IPS-20b (cell line): ENCODE data around the gene KCNH3.
A peak's percentile ranks its signal among the peaks of the same experiment; 100 is the strongest.

Experiments used
- H3K27ac ChIP-seq: one replicate; pipeline ENCODE4 v1.5.1; 2013; ENCODE audit warnings: low read length
- H3K27me3 ChIP-seq: 2 replicates; pipeline ENCODE4 v1.6.1; 2013; ENCODE audit warnings: mild to moderate bottlenecking, low read length, inconsistent platforms; ENCODE audit not compliant: insufficient read depth
- H3K36me3 ChIP-seq: 2 replicates; pipeline ENCODE4 v1.6.1; 2013; ENCODE audit warnings: low read depth, mild to moderate bottlenecking, inconsistent platforms, low read length, moderate library complexity; ENCODE audit not compliant: insufficient read depth
- H3K4me1 ChIP-seq: 2 replicates; pipeline ENCODE4 v1.6.1; 2013; ENCODE audit warnings: mild to moderate bottlenecking, control low read depth, inconsistent platforms, low read length, moderate library complexity; ENCODE audit not compliant: insufficient read depth
- H3K4me3 ChIP-seq: 2 replicates; pipeline ENCODE4 v1.5.1; 2013; ENCODE audit warnings: mild to moderate bottlenecking, low read length, inconsistent platforms
- H3K9ac ChIP-seq: 2 replicates; pipeline ENCODE4 v1.6.1; 2013; ENCODE audit warnings: low read depth, mild to moderate bottlenecking, inconsistent platforms, low read length, moderate library complexity
- H3K9me3 ChIP-seq: 2 replicates; pipeline ENCODE4 v1.6.1; 2013; ENCODE audit warnings: mild to moderate bottlenecking, low read depth, low read length, inconsistent platforms; ENCODE audit not compliant: insufficient read depth

KCNH3 gene

GRCh38 chr12:49540229-49541139 is 1.7 kb downstream of the KCNH3 start:
- Histone ChIP-seq H3K36me3 (no peaks in the 10 kb centered on the region), H3K4me1 (peaks cover 9% of the 10 kb centered on the region; the same call in 1 of the 2 replicates), H3K27me3 (peaks cover 100% of the 10 kb centered on the region), H3K27ac (no peak overlapping the region), H3K4me3 (no peak overlapping the region), H3K9me3 (no peaks in the 10 kb centered on the region; the same call in 1 of the 2 replicates), H3K9ac (no peak overlapping the region)

- Histone ChIP-seq H3K27ac (no peak overlapping the region), H3K9me3 (no peaks in the 10 kb centered on the region; the same call in 1 of the 2 replicates), H3K9ac (no peak overlapping the region), H3K4me3 (no peak overlapping the region), H3K4me1 (peaks cover 9% of the 10 kb centered on the region; the same call in 1 of the 2 replicates), H3K36me3 (no peaks in the 10 kb centered on the region), H3K27me3 (peaks cover 100% of the 10 kb centered on the region)
Measured at GRCh38 chr12:49541140-49541861, 2.5 kb downstream of the KCNH3 start.

- H3K4me3 ChIP-seq, result no peak overlapping the region
- peaks cover 98% of the 10 kb centered on the region for H3K27me3 ChIP-seq
- no peaks in the 10 kb centered on the region; the same call in 1 of the 2 replicates for H3K9me3 ChIP-seq
- peaks cover 9% of the 10 kb centered on the region; the same call in 1 of the 2 replicates for H3K4me1 ChIP-seq
- H3K27ac ChIP-seq, result no peak overlapping the region
- no peak overlapping the region for H3K9ac ChIP-seq
- no peaks in the 10 kb centered on the region for H3K36me3 ChIP-seq
Measured at GRCh38 chr12:49541911-49542505, 3.2 kb downstream of the KCNH3 start.

- Histone ChIP-seq H3K4me1 (peaks cover 4% of the 10 kb centered on the region; the same call in 1 of the 2 replicates), H3K36me3 (no peaks in the 10 kb centered on the region), H3K4me3 (no peak overlapping the region), H3K27me3 (peaks cover 98% of the 10 kb centered on the region), H3K9ac (no peak overlapping the region), H3K9me3 (no peaks in the 10 kb centered on the region; the same call in 1 of the 2 replicates), H3K27ac (no peak overlapping the region)
Measured at GRCh38 chr12:49542592-49543160, 3.8 kb downstream of the KCNH3 start.

- H3K36me3 ChIP-seq, result no peaks in the 10 kb centered on the region
- 0 out of 2 replicates have a peak overlapping the region, but pooled peaks have one; percentile 60 for H3K4me3 ChIP-seq
- peaks cover 98% of the 10 kb centered on the region for H3K27me3 ChIP-seq
- H3K4me1 ChIP-seq, result peaks cover 4% of the 10 kb centered on the region; the same call in 1 of the 2 replicates
- no peaks in the 10 kb centered on the region for H3K9me3 ChIP-seq
- H3K27ac ChIP-seq, result no peak overlapping the region
- no peak overlapping the region for H3K9ac ChIP-seq
Measured at GRCh38 chr12:49543221-49543913, 4.5 kb downstream of the KCNH3 start.

- no peaks in the 10 kb centered on the region for H3K9me3 ChIP-seq
- peak overlapping the region; percentile 60 for H3K4me3 ChIP-seq
- no peak overlapping the region for H3K27ac ChIP-seq
- no peak overlapping the region for H3K9ac ChIP-seq
- H3K27me3 ChIP-seq, result peaks cover 98% of the 10 kb centered on the region
- H3K36me3 ChIP-seq, result no peaks in the 10 kb centered on the region
- peaks cover 4% of the 10 kb centered on the region; the same call in 1 of the 2 replicates for H3K4me1 ChIP-seq
Measured at GRCh38 chr12:49543914-49544815, 5.3 kb downstream of the KCNH3 start.

- Histone ChIP-seq H3K4me1 (peaks cover 4% of the 10 kb centered on the region; the same call in 1 of the 2 replicates), H3K27me3 (peaks cover 98% of the 10 kb centered on the region)
Measured at GRCh38 chr12:49545815-49546214, 7.0 kb downstream of the KCNH3 start.

GRCh38 chr12:49546481-49546880 is 7.7 kb downstream of the KCNH3 start:
- H3K9ac ChIP-seq, result no peak overlapping the region
- peaks cover 4% of the 10 kb centered on the region; the same call in 1 of the 2 replicates for H3K4me1 ChIP-seq
- H3K4me3 ChIP-seq, result no peak overlapping the region
- no peak overlapping the region for H3K27ac ChIP-seq
- H3K9me3 ChIP-seq, result no peaks in the 10 kb centered on the region
- H3K36me3 ChIP-seq, result no peaks in the 10 kb centered on the region
- peaks cover 98% of the 10 kb centered on the region for H3K27me3 ChIP-seq

More at GRCh38 chr12:49545815-49546214, 7.0 kb downstream of the KCNH3 start:
- no peaks in the 10 kb centered on the region for H3K9me3 ChIP-seq
- no peaks in the 10 kb centered on the region for H3K36me3 ChIP-seq
- H3K9ac ChIP-seq, result no peak overlapping the region
- H3K27ac ChIP-seq, result no peak overlapping the region
- no peak overlapping the region for H3K4me3 ChIP-seq

- no peaks in the 10 kb centered on the region for H3K9me3 ChIP-seq
- H3K4me1 ChIP-seq, result peaks cover 4% of the 10 kb centered on the region; the same call in 1 of the 2 replicates
- H3K4me3 ChIP-seq, result no peak overlapping the region
- no peak overlapping the region for H3K27ac ChIP-seq
- H3K9ac ChIP-seq, result no peak overlapping the region
- peaks cover 98% of the 10 kb centered on the region for H3K27me3 ChIP-seq
- H3K36me3 ChIP-seq, result no peaks in the 10 kb centered on the region
Measured at GRCh38 chr12:49547090-49547690, 8.4 kb downstream of the KCNH3 start.

GRCh38 chr12:49548481-49548821 is 9.6 kb downstream of the KCNH3 start:
- H3K27me3 ChIP-seq, result peaks cover 95% of the 10 kb centered on the region
- no peaks in the 10 kb centered on the region for H3K36me3 ChIP-seq
- H3K27ac ChIP-seq, result no peak overlapping the region
- H3K4me3 ChIP-seq, result peak overlapping the region; percentile 67; the same call in 1 of the 2 replicates
- H3K9me3 ChIP-seq, result no peaks in the 10 kb centered on the region
- H3K9ac ChIP-seq, result no peak overlapping the region; the same call in 1 of the 2 replicates
- H3K4me1 ChIP-seq, result peaks cover 4% of the 10 kb centered on the region; the same call in 1 of the 2 replicates
